Measurements from ENCODE around the gene TLE3. TPM values are rescaled to one million over a fixed set of nuclear protein-coding genes. Genes with fewer than 3 reads are reported as not detected.

The TLE3 gene
- total and polyA plus RNA-seq, 2 of the 13 experiments (the other 11 are each of a cell fraction or from before 2014, with no cell fraction given) = 11.9 to 13.8 TPM

DNA sequence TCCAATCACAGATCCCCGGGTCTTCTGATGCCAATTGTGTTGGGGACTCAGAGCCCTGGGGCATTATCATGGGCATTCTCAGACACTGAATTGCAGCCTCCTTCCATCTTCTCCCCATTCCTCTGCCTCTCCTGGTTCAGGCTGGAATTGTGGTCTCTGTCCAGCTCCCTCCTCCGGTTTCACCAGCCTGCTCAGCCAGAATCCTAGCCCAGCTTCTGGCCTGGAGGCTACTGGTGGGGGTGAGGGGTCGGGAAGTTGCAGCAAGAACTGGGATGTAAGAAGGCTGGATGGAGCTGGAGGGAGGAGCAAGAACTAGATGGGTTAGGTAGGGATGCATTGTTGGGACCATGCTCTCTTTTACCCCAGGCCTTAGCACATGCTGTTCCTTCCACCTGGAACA, 53.5 kb downstream of the TLE3 start:
- ChIA-PET POLR2A (no interaction called here), CTCF (ENCODE audit: low intra/inter-chr PET ratio, low total read pairs) (no interaction called here)
- Histone ChIP-seq H3K4me1 (ENCODE audit: insufficient read depth, low read length) (no peaks in the 10 kb centered on the region), H3K36me3 (replicated peaks in 1 of 2; ENCODE audit: control insufficient read depth in 1 of 2, insufficient read depth in 2 of 2, low read length in 2 of 2) (0 out of 5 replicates have a peak, but pooled peaks cover 0 to 2% of the 10 kb centered on the region in 2 experiments), H3K4me3 (replicated peaks in 1 of 3; ENCODE audit: insufficient read depth in 1 of 3, low read depth in 2 of 3, low read length in 3 of 3) (no peak overlapping the region), H3K27ac (ENCODE audit: extremely low read length, insufficient read depth, low read length) (no peak overlapping the region), H3K9me3 (ENCODE audit: low read length) (no peaks in the 10 kb centered on the region), H3K79me2 (ENCODE audit: insufficient read depth, low read length) (no peaks in the 10 kb centered on the region), H3K4me2 (ENCODE audit: low read depth, low read length) (no peak overlapping the region), H2AFZ (ENCODE audit: low read length) (no peak overlapping the region), H3K27me3 (ENCODE audit: control insufficient read depth in 1 of 2, insufficient read depth in 2 of 2, low read length in 2 of 2) (peaks cover 0 to under 1% of the 10 kb centered on the region in 2 experiments; a peak in 1 of 5 replicates), H4K20me1 (ENCODE audit: insufficient read depth, low read length) (no peaks in the 10 kb centered on the region), H3K9ac (ENCODE audit: insufficient read depth, low read depth, low read length) (no peak overlapping the region)
- no TSS peak for BruUV-seq (replicated peaks)
- WGBS (ENCODE audit: low lambda C conversion rate) = 16% methylated on average over 3 of the region's 3 CpGs
- intact Hi-C loops (cut with micrococcal nuclease; ENCODE audit: unreplicated experiment) (no loop called here), in situ Hi-C loops (cut with HindIII; ENCODE audit: extremely low pct_ligation_motif_present, low pct_unique_long_range_greater_than_20kb) (no loop called here)
- ATAC-seq (no peak), FAIRE-seq (no peak), DNase-seq (ENCODE audit: low spot score) (no peak)
- TF ChIP-seq FOSL2 (CRISPR knock-in tag; IDR thresholded peaks at IDR 0.05) = no peak
- TF ChIP-seq ISX (CRISPR knock-in tag; conservative IDR thresholded peaks at IDR 0.05) = no peak
- no peak for TF ChIP-seq SCMH1 (CRISPR knock-in tag; IDR thresholded peaks at IDR 0.05; ENCODE audit: borderline replicate concordance)
- TF ChIP-seq KAT2B (IDR thresholded peaks at IDR 0.05; ENCODE audit: borderline replicate concordance, low read depth, low read length) = no peak
- TF ChIP-seq, protein P1, sequence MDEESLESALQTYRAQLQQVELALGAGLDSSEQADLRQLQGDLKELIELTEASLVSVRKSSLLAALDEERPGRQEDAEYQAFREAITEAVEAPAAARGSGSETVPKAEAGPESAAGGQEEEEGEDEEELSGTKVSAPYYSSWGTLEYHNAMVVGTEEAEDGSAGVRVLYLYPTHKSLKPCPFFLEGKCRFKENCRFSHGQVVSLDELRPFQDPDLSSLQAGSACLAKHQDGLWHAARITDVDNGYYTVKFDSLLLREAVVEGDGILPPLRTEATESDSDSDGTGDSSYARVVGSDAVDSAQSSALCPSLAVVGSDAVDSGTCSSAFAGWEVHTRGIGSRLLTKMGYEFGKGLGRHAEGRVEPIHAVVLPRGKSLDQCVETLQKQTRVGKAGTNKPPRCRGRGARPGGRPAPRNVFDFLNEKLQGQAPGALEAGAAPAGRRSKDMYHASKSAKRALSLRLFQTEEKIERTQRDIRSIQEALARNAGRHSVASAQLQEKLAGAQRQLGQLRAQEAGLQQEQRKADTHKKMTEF (CRISPR knock-in tag; IDR thresholded peaks at IDR 0.05) = no peak
- no peak for TF ChIP-seq KLF11 (CRISPR knock-in tag; IDR thresholded peaks at IDR 0.05)
- no peak for TF ChIP-seq ZNF768 (CRISPR knock-in tag; IDR thresholded peaks at IDR 0.05)
- no peak for TF ChIP-seq ZNF124 (CRISPR knock-in tag; IDR thresholded peaks at IDR 0.05)
- TF ChIP-seq, protein P2, sequence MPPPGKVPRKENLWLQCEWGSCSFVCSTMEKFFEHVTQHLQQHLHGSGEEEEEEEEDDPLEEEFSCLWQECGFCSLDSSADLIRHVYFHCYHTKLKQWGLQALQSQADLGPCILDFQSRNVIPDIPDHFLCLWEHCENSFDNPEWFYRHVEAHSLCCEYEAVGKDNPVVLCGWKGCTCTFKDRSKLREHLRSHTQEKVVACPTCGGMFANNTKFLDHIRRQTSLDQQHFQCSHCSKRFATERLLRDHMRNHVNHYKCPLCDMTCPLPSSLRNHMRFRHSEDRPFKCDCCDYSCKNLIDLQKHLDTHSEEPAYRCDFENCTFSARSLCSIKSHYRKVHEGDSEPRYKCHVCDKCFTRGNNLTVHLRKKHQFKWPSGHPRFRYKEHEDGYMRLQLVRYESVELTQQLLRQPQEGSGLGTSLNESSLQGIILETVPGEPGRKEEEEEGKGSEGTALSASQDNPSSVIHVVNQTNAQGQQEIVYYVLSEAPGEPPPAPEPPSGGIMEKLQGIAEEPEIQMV (CRISPR knock-in tag; IDR thresholded peaks at IDR 0.05; ENCODE audit: low read depth) = no peak
- TF ChIP-seq, protein P3, sequence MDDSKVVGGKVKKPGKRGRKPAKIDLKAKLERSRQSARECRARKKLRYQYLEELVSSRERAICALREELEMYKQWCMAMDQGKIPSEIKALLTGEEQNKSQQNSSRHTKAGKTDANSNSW (CRISPR knock-in tag; IDR thresholded peaks at IDR 0.05; ENCODE audit: borderline replicate concordance) = no peak
